ENCODE results near the gene TRIM24.

The TRIM24 gene

DNA sequence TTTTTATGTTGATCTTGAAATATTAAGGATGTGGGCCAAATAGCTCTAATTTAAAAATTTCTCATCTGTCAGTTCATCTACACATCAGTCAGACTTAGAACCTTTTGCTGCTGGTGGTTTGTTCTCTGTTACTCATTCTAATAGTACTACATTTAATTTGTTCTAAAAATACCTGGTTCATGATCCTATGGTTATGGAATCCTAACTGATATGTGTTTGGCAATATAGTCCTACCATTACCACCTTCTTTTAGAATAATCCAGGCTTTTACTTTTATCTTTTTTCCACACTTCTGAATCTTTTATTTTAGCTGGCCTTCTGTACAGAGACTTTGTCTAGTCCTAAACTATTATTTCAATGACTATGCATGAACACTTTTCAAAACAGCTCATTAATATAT is 124.2 kb downstream of the TRIM24 start:
- no peaks in the 10 kb centered on the region for H3K4me1 ChIP-seq (ENCODE audit: low read length)
- H3K4me3 ChIP-seq (ENCODE audit: low read length) = no peak overlapping the region
- no peaks in the 10 kb centered on the region for H3K79me2 ChIP-seq (ENCODE audit: low read length)
- H3K36me3 ChIP-seq (replicated peaks; ENCODE audit: insufficient read depth, low read length) = peaks cover 9% of the 10 kb centered on the region
- no peak overlapping the region for H2AFZ ChIP-seq (ENCODE audit: low read length)
- no peaks in the 10 kb centered on the region for H3K9me3 ChIP-seq (replicated peaks; ENCODE audit: insufficient read depth, low read length)
- no peaks in the 10 kb centered on the region for H3K9me2 ChIP-seq (replicated peaks; ENCODE audit: insufficient read depth, low read length)
- no peak overlapping the region for H3K27ac ChIP-seq (ENCODE audit: low read length)
- no peaks in the 10 kb centered on the region for H3F3A ChIP-seq (ENCODE audit: insufficient read depth, low read length)
- no peak for TF ChIP-seq EZH2phosphoT487 (IDR thresholded peaks at IDR 0.05; ENCODE audit: low read length)
- TF ChIP-seq, protein P1, sequence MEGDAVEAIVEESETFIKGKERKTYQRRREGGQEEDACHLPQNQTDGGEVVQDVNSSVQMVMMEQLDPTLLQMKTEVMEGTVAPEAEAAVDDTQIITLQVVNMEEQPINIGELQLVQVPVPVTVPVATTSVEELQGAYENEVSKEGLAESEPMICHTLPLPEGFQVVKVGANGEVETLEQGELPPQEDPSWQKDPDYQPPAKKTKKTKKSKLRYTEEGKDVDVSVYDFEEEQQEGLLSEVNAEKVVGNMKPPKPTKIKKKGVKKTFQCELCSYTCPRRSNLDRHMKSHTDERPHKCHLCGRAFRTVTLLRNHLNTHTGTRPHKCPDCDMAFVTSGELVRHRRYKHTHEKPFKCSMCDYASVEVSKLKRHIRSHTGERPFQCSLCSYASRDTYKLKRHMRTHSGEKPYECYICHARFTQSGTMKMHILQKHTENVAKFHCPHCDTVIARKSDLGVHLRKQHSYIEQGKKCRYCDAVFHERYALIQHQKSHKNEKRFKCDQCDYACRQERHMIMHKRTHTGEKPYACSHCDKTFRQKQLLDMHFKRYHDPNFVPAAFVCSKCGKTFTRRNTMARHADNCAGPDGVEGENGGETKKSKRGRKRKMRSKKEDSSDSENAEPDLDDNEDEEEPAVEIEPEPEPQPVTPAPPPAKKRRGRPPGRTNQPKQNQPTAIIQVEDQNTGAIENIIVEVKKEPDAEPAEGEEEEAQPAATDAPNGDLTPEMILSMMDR (IDR thresholded peaks at IDR 0.05; ENCODE audit: low read length) = no peak
- TF ChIP-seq EZH2 (optimal IDR thresholded peaks at IDR 0.05; ENCODE audit: low read depth, low read length) = no peak
- no peak overlapping the region for H3K9ac ChIP-seq (ENCODE audit: low read length)
- 0 out of 2 replicates have a peak, but pooled peaks cover 3% of the 10 kb centered on the region for H4K20me1 ChIP-seq (ENCODE audit: insufficient read depth, low read length)
- DNase-seq = no peak
- no peaks in the 10 kb centered on the region for H3K27me3 ChIP-seq (replicated peaks; ENCODE audit: insufficient read depth, low read length)
- H3K4me2 ChIP-seq (ENCODE audit: low read depth, low read length) = no peak overlapping the region

DNA sequence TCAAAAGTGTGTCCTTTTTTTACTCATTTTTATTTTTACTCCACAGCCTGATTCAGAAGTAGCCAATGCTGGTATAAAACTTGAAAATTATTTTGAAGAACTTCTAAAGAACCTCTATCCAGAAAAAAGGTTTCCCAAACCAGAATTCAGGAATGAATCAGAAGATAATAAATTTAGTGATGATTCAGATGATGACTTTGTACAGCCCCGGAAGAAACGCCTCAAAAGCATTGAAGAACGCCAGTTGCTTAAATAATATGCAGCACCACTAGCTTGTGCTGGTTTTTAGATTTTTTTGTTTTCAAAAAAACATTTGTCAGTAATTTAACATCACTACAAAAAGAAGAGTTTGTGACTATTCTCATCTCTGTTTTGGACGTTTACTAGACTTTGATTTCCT is 124.6 kb downstream of the TRIM24 start:
- no peak overlapping the region for H3K9ac ChIP-seq (ENCODE audit: low read length)
- H3K27me3 ChIP-seq (replicated peaks; ENCODE audit: insufficient read depth, low read length) = no peaks in the 10 kb centered on the region
- H3K79me2 ChIP-seq (ENCODE audit: low read length) = no peaks in the 10 kb centered on the region
- DNase-seq = no peak
- H3K27ac ChIP-seq (ENCODE audit: low read length) = no peak overlapping the region
- 0 out of 2 replicates have a peak, but pooled peaks cover 3% of the 10 kb centered on the region for H4K20me1 ChIP-seq (ENCODE audit: insufficient read depth, low read length)
- H3K36me3 ChIP-seq (replicated peaks; ENCODE audit: insufficient read depth, low read length) = peaks cover 9% of the 10 kb centered on the region
- H3K9me3 ChIP-seq (replicated peaks; ENCODE audit: insufficient read depth, low read length) = no peaks in the 10 kb centered on the region
- H3K4me1 ChIP-seq (ENCODE audit: low read length) = no peaks in the 10 kb centered on the region
- H3K4me3 ChIP-seq (ENCODE audit: low read length) = no peak overlapping the region
- H3K4me2 ChIP-seq (ENCODE audit: low read depth, low read length) = no peak overlapping the region
- no peaks in the 10 kb centered on the region for H3K9me2 ChIP-seq (replicated peaks; ENCODE audit: insufficient read depth, low read length)
- H2AFZ ChIP-seq (ENCODE audit: low read length) = no peak overlapping the region
- no peaks in the 10 kb centered on the region for H3F3A ChIP-seq (ENCODE audit: insufficient read depth, low read length)
- TF ChIP-seq, protein P1 (IDR thresholded peaks at IDR 0.05; ENCODE audit: low read length) = no peak
- TF ChIP-seq EZH2 (optimal IDR thresholded peaks at IDR 0.05; ENCODE audit: low read depth, low read length) (no peak), EZH2phosphoT487 (IDR thresholded peaks at IDR 0.05; ENCODE audit: low read length) (no peak)

- H3K4me3 ChIP-seq (ENCODE audit: low read length) = no peak overlapping the region
- DNase-seq = no peak
- no peaks in the 10 kb centered on the region for H3F3A ChIP-seq (ENCODE audit: insufficient read depth, low read length)
- H3K27ac ChIP-seq (ENCODE audit: low read length) = no peak overlapping the region
- H3K9me2 ChIP-seq (replicated peaks; ENCODE audit: insufficient read depth, low read length) = no peaks in the 10 kb centered on the region
- no peaks in the 10 kb centered on the region for H3K27me3 ChIP-seq (replicated peaks; ENCODE audit: insufficient read depth, low read length)
- H3K4me1 ChIP-seq (ENCODE audit: low read length) = no peaks in the 10 kb centered on the region
- peaks cover 9% of the 10 kb centered on the region for H3K36me3 ChIP-seq (replicated peaks; ENCODE audit: insufficient read depth, low read length)
- no peak overlapping the region for H2AFZ ChIP-seq (ENCODE audit: low read length)
- no peaks in the 10 kb centered on the region for H3K9me3 ChIP-seq (replicated peaks; ENCODE audit: insufficient read depth, low read length)
- no peaks in the 10 kb centered on the region for H3K79me2 ChIP-seq (ENCODE audit: low read length)
- H3K9ac ChIP-seq (ENCODE audit: low read length) = no peak overlapping the region
- TF ChIP-seq, protein P1 (IDR thresholded peaks at IDR 0.05; ENCODE audit: low read length) = no peak
- no peak for TF ChIP-seq EZH2 (optimal IDR thresholded peaks at IDR 0.05; ENCODE audit: low read depth, low read length)
- TF ChIP-seq EZH2phosphoT487 (IDR thresholded peaks at IDR 0.05; ENCODE audit: low read length) = no peak
- no peak overlapping the region for H3K4me2 ChIP-seq (ENCODE audit: low read depth, low read length)
- H4K20me1 ChIP-seq (ENCODE audit: insufficient read depth, low read length) = 0 out of 2 replicates have a peak, but pooled peaks cover 3% of the 10 kb centered on the region
Observed at GRCh38 chr7:138585283-138585993, 125.4 kb downstream of the TRIM24 start.

All from MM.1S (cell line).